GM12891 (cell line): ENCODE results near the gene RUSC2.
"Not testable (repeated sequence)": the region's sequence is repeated elsewhere in the genome, so short reads cannot be mapped to it uniquely, and the experiment has no call there.

Source experiments
- DNase-seq: peaks from one replicate; pipeline ENCODE4 v3.0.0; 2011; ENCODE audit warnings: low spot score; ENCODE audit not compliant: insufficient read length
- FAIRE-seq: peaks from 2 replicates; lab custom pipeline; 2011; peaks lifted over from hg19 to GRCh38; lab: Jason Lieb, UNC
- PAX5 ChIP-seq: IDR thresholded peaks from 2 replicates; pipeline ENCODE4 v1.6.1; 2011; ENCODE audit warnings: low read length, moderate library complexity, mild to moderate bottlenecking; ENCODE audit not compliant: insufficient read depth, severe bottlenecking
- POLR2A ChIP-seq: IDR thresholded peaks from 2 replicates; pipeline ENCODE4 v1.6.1; 2011; ENCODE audit warnings: low read depth, low read length, control low read depth
- POLR2AphosphoS5 ChIP-seq: IDR thresholded peaks from 2 replicates; pipeline ENCODE4 v1.6.1; 2011; ENCODE audit warnings: low read depth, low read length, control low read depth
- POU2F2 ChIP-seq: IDR thresholded peaks from 2 replicates; pipeline ENCODE4 v1.6.1; 2011; ENCODE audit warnings: low read depth, mild to moderate bottlenecking, control low read depth, low read length, moderate library complexity
- SPI1 ChIP-seq: IDR thresholded peaks from 2 replicates; pipeline ENCODE4 v1.6.1; 2011; ENCODE audit warnings: low read depth, low read length, control low read depth
- TAF1 ChIP-seq: IDR thresholded peaks from 2 replicates; pipeline ENCODE4 v1.6.1; 2011; ENCODE audit warnings: low read depth, low read length, control low read depth

The RUSC2 gene

GRCh38 chr9:35495984-35496383 lies 6.1 kb downstream of the RUSC2 start:
- no peak for DNase-seq
- FAIRE-seq = no peak
- TF ChIP-seq POU2F2 (no peak), POLR2AphosphoS5 (no peak), TAF1 (no peak), SPI1 (no peak), PAX5 (no peak), POLR2A (no peak)

- DNase-seq, FAIRE-seq: not testable (repeated sequence)
Measured at GRCh38 chr9:35498245-35498644, 8.3 kb downstream of the RUSC2 start.

- no peak for FAIRE-seq
- no peak for DNase-seq
- TF ChIP-seq POU2F2 = no peak
- no peak for TF ChIP-seq TAF1
- no peak for TF ChIP-seq PAX5
- TF ChIP-seq SPI1 = no peak
- no peak for TF ChIP-seq POLR2AphosphoS5
- TF ChIP-seq POLR2A = no peak
Measured at GRCh38 chr9:35499029-35499700, 9.3 kb downstream of the RUSC2 start.

GRCh38 chr9:35499701-35500030 lies 9.8 kb downstream of the RUSC2 start:
- TF ChIP-seq TAF1 (no peak), POLR2AphosphoS5 (no peak), POLR2A (no peak), PAX5 (no peak), SPI1 (no peak), POU2F2 (no peak)
- DNase-seq (no peak), FAIRE-seq (no peak)

- no peak for TF ChIP-seq TAF1
- TF ChIP-seq POLR2A = no peak
- TF ChIP-seq SPI1 = no peak
- TF ChIP-seq POU2F2 = no peak
- no peak for TF ChIP-seq POLR2AphosphoS5
- no peak for TF ChIP-seq PAX5
- DNase-seq (no peak), FAIRE-seq (no peak)
Measured at GRCh38 chr9:35500130-35500748, 10.3 kb downstream of the RUSC2 start.

GRCh38 chr9:35501946-35502345 lies 12.0 kb downstream of the RUSC2 start:
- no peak for FAIRE-seq
- TF ChIP-seq POLR2A (no peak), POU2F2 (no peak), TAF1 (no peak), POLR2AphosphoS5 (no peak), SPI1 (no peak), PAX5 (no peak)
- no peak for DNase-seq

GRCh38 chr9:35506359-35506758 lies 16.4 kb downstream of the RUSC2 start:
- DNase-seq = no peak
- FAIRE-seq = no peak
- TF ChIP-seq POLR2AphosphoS5 (no peak), SPI1 (no peak), TAF1 (no peak), POLR2A (no peak)

GRCh38 chr9:35508069-35508468 lies 18.2 kb downstream of the RUSC2 start:
- DNase-seq (no peak), FAIRE-seq (no peak)
- TF ChIP-seq POLR2AphosphoS5 = no peak
- no peak for TF ChIP-seq TAF1
- TF ChIP-seq POLR2A = no peak
- TF ChIP-seq POU2F2 = no peak
- no peak for TF ChIP-seq SPI1
- TF ChIP-seq PAX5 = no peak

- DNase-seq = no peak
- FAIRE-seq = no peak
- TF ChIP-seq TAF1 = no peak
- TF ChIP-seq POU2F2 = no peak
- TF ChIP-seq POLR2A = no peak
- no peak for TF ChIP-seq SPI1
- TF ChIP-seq POLR2AphosphoS5 = no peak
- TF ChIP-seq PAX5 = no peak
Measured at GRCh38 chr9:35510383-35510753, 20.5 kb downstream of the RUSC2 start.

- no peak for DNase-seq
- FAIRE-seq = no peak
Measured at GRCh38 chr9:35510754-35511428, 21.0 kb downstream of the RUSC2 start.

More at GRCh38 chr9:35510754-35511428, 21.0 kb downstream of the RUSC2 start:
- TF ChIP-seq PAX5 (no peak), POLR2A (no peak), SPI1 (no peak), POU2F2 (no peak), POLR2AphosphoS5 (no peak), TAF1 (no peak)
